HFFc6 (cell line): ENCODE results near the gene DCP1A. TPM values are rescaled to one million over a fixed set of nuclear protein-coding genes. Genes with fewer than 3 reads are reported as not detected.

Experiments
- DNase-seq: peaks from one replicate; pipeline ENCODE4 v3.0.0-alpha.2; 2018
- H3K27ac Mint-ChIP-seq: 2 replicates; pipeline ENCODE4 v1.8.0; 2020; ENCODE audit warnings: mild to moderate bottlenecking, mixed read lengths
- H3K27me3 Mint-ChIP-seq: 2 replicates; pipeline ENCODE4 v1.8.0; 2021; ENCODE audit warnings: mild to moderate bottlenecking, moderate library complexity, mixed read lengths; ENCODE audit not compliant: insufficient read depth
- H3K36me3 Mint-ChIP-seq: 2 replicates; pipeline ENCODE4 v1.8.0; 2021; ENCODE audit warnings: low read depth, mixed read lengths
- H3K4me1 Mint-ChIP-seq: 2 replicates; pipeline ENCODE4 v1.8.0; 2020; ENCODE audit warnings: low read depth, mixed read lengths
- H3K4me3 Mint-ChIP-seq: 2 replicates; pipeline ENCODE4 v1.8.0; 2020; ENCODE audit warnings: mild to moderate bottlenecking, moderate library complexity, mixed read lengths
- H3K9me3 Mint-ChIP-seq: 2 replicates; pipeline ENCODE4 v1.8.0; 2020; ENCODE audit warnings: mild to moderate bottlenecking, mixed read lengths
- CTCF ChIP-seq: fragments of 200-600 bp; sonication (generic); IDR thresholded peaks from 2 replicates; pipeline ENCODE4 v1.5.0; 2021; ENCODE audit warnings: antibody characterized with exemption, mild to moderate bottlenecking
- total RNA-seq, 6 experiments: library from RNA; stranded (reverse); fragmentation: NEBNext Ultra II Directional; extraction: Animal tissue kit (Norgen Biotek cat#: 25700); gene quantifications; 2 replicates in 1 of 6; 3 replicates in 5 of 6; pipeline ENCODE4 v1.2.3, GENCODE V29; 2021

DCP1A gene
- total RNA-seq, 6 experiments from 2014 or later = 14.9 to 18.8 (median 16.6) TPM

DNA sequence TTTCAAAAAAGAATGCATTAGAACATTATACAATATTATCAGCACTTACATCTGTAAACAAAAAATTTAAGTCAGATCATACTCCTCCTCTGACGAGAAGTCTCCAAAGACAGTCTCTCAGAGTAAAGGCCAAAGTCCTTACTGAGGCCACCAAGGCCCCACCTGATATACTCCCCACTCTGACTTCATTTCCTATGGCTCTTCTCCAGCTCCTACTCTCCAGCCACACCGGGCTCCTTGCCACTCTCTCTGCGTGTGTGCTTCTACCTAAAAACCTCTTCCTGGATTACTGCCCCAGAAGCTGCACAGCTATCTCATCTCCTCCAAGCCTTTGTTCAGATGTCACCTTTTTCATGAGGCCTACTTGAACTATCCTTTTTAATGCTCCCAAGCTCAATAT is 5.0 kb downstream of the DCP1A start:
- Mint-ChIP-seq H3K4me1 (peaks cover 32% of the 10 kb centered on the region), H3K36me3 (peaks cover 40% of the 10 kb centered on the region), H3K9me3 (no peaks in the 10 kb centered on the region), H3K27ac (no peak overlapping the region; the same call in 1 of the 2 replicates), H3K27me3 (no peaks in the 10 kb centered on the region), H3K4me3 (no peak overlapping the region)
- no peak for TF ChIP-seq CTCF
- DNase-seq = no peak

- H3K27me3 Mint-ChIP-seq = no peaks in the 10 kb centered on the region
- peaks cover 33% of the 10 kb centered on the region for H3K36me3 Mint-ChIP-seq
- H3K4me3 Mint-ChIP-seq = no peak overlapping the region
- H3K27ac Mint-ChIP-seq = no peak overlapping the region
- peaks cover 1% of the 10 kb centered on the region; the same call in 1 of the 2 replicates for H3K4me1 Mint-ChIP-seq
- DNase-seq = no peak
- no peak for TF ChIP-seq CTCF
- H3K9me3 Mint-ChIP-seq = no peaks in the 10 kb centered on the region
Measured at GRCh38 chr3:53337167-53337940, 10.0 kb downstream of the DCP1A start.

- Mint-ChIP-seq H3K4me1 (peaks cover 7% of the 10 kb centered on the region), H3K36me3 (peaks cover 30% of the 10 kb centered on the region)
Measured at GRCh38 chr3:53334742-53335141, 12.6 kb downstream of the DCP1A start.

GRCh38 chr3:53331871-53332270 is 15.5 kb downstream of the DCP1A start:
- TF ChIP-seq CTCF = no peak
- Mint-ChIP-seq H3K27ac (no peak overlapping the region), H3K36me3 (peaks cover 24% of the 10 kb centered on the region), H3K4me1 (peaks cover 24% of the 10 kb centered on the region), H3K27me3 (no peaks in the 10 kb centered on the region), H3K4me3 (no peak overlapping the region), H3K9me3 (no peaks in the 10 kb centered on the region)
- no peak for DNase-seq

More at GRCh38 chr3:53334742-53335141, 12.6 kb downstream of the DCP1A start:
- Mint-ChIP-seq H3K9me3 (no peaks in the 10 kb centered on the region), H3K27me3 (no peaks in the 10 kb centered on the region), H3K27ac (no peak overlapping the region), H3K4me3 (no peak overlapping the region)
- TF ChIP-seq CTCF = no peak
- DNase-seq = no peak

GRCh38 chr3:53329897-53330296 is 17.4 kb downstream of the DCP1A start:
- Mint-ChIP-seq H3K27ac (peak overlapping the region; percentile 3; the same call in 1 of the 2 replicates), H3K9me3 (no peaks in the 10 kb centered on the region), H3K27me3 (no peaks in the 10 kb centered on the region; the same call in 1 of the 2 replicates), H3K4me1 (peaks cover 37% of the 10 kb centered on the region), H3K36me3 (peaks cover 31% of the 10 kb centered on the region), H3K4me3 (no peak overlapping the region)
- no peak for TF ChIP-seq CTCF
- no peak for DNase-seq
